ENCODE data around the gene PARD3.

- TF ChIP-seq CTCF (IDR thresholded peaks at IDR 0.05) (no peak), POLR2A (IDR thresholded peaks at IDR 0.05; ENCODE audit: low read depth) (no peak)
Observed at GRCh38 chr10:34121781-34122622, 693.1 kb downstream of the PARD3 start.
